NOMO-1 treated with DMSO at 0.1 percent for 48 hours (cell line): ENCODE results near the gene DNAJC8.

Source experiments
- DNase-seq: peaks from one replicate; lab custom pipeline; 2025; ENCODE audit not compliant: unreplicated experiment; lab: John Stamatoyannopoulos, UW

DNAJC8 gene

DNA sequence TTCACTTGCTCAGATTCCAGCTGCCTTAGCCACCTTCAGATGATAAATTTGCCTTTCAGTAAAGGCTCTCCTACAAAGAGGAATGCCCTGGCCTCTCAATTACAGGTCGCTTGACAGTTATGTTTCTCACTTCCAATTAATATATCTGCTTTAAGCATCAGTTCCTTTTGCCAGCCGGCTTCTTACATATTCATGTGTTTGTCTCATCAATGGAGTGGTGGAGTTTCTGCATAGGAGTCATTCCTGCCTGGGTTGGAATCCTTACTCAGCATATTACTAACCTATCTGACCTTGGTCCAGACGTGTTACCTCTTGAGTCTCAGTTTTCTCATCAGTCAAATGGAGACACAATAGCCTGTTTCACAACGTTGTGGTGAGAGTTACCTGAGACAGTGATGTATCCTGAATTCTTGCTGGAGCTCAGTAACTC, 17.1 kb upstream of the DNAJC8 start:
- no peak for DNase-seq

- DNase-seq: peak; percentile 58
Measured at GRCh38 chr1:28249013-28249865, 16.4 kb upstream of the DNAJC8 start.

DNA sequence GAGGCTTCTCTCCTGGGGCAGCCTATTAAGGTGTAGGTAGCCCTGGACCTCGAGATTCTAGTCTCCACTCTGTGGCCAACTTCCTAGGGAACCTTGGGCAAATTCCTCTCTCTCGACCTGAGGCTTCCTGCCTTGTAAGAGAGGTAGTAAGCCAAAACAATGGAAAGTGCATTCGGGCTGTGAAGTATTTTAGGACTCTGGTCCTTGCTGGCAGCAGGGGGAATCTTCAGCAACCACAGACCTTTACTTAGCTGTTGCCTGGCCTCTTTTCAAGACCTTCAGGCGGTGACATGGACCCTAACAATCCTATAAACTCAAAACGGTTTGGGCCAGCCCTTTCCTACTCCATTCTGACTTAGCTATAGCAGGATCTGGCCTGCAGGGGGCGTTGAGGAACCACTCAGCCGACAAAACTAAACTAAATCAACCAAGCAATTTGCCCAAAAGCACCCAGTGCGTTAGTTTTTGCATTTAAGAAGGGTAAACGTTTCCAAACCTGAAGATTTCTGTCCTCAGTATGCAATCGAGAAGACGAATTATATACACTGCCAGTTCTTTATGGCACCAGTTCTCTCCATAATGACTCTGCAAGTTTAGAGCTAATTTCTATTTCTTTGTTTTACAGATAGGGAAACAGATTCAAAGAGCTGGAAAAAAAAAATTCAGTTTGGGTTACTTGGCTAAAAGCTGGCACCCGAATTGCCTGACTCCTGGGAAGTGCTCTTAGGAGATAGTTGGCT, 15.6 kb upstream of the DNAJC8 start:
- peak; percentile 72 for DNase-seq

- DNase-seq: no peak
Measured at GRCh38 chr1:28247612-28248272, 14.9 kb upstream of the DNAJC8 start.

GRCh38 chr1:28246427-28246832, 13.6 kb upstream of the DNAJC8 start:
- DNase-seq: peak; percentile 73

- DNase-seq: peak; percentile 22
Measured at GRCh38 chr1:28244549-28245251, 11.9 kb upstream of the DNAJC8 start.

DNA sequence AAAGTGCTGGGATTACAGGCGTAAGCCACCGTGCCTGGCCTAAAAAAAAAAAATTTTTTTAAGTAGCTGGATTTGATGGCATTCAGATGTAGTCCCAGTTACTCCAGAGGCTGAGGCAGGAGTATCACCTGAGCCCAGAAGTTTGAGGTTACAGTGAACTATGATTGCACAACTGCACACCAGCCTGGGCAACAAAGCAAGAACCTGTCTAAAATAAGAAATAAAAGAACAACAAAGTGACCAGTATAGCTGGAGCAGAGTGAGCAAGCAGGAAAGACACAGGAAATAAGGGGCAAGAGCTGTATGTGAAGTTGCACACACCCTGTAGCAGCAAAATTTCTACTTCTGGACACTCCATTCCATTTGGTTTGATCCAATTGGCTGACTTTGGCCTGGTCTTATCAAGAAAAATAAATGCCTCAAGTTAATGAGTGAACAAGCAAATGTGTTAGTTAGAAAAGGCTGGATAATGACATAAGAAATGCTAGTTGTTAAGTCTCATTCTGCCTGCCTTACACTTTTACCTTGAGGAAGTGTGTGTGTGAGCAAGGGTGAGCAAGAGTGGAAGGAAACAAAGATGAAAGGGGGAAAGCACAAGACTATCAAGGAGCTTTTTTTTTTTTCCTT, 11.0 kb upstream of the DNAJC8 start:
- no peak for DNase-seq

DNA sequence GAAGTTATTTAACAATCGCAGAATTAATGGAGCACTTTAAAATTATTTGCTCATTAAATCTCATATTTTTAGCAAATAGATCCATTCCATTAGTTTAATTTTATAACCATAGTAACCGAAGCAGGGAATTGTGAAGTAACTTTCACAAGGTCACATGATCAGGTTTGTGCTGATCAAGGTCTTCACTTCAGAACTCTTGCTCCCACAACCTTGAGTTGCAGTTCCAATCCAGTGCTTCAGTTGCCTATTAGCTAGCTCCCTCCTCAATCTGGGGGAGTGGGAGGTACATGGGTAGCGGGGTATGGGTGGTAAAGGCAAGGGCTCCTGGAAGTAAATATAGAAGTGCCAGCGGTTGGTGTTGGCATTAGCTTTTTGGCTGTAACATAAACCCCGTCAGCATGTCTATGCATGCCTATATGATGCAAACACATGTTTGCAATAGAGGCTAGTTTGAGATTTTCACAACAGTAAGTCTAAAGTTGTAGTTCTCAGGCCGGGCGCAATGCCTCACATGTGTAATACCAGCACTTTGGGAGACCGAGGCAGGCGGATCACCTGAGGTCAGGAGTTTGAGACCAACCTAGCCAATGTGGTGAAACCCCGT, 8.9 kb upstream of the DNAJC8 start:
- DNase-seq: no peak

DNA sequence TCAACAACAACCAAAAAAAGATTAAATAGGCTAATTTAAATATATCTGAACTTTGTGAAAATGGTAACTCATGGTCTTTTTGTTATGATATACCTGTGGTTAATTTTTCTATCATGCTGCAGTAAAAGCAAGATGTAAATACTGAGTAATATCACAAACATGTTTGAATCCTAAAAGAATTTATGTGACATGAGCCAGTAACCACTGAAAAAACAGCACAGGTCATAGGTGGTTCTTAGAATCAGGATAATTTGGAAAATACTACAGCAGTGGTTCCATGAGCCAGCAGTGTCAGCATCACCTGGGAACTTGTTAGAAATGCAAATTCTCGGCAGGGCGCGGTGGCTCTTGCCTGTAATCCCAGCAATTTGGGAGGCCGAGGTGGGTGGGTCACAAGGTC, 7.2 kb upstream of the DNAJC8 start:
- DNase-seq: no peak

GRCh38 chr1:28239004-28239403, 6.2 kb upstream of the DNAJC8 start:
- DNase-seq: no peak

GRCh38 chr1:28236656-28237322, 4.0 kb upstream of the DNAJC8 start:
- DNase-seq: no peak

DNA sequence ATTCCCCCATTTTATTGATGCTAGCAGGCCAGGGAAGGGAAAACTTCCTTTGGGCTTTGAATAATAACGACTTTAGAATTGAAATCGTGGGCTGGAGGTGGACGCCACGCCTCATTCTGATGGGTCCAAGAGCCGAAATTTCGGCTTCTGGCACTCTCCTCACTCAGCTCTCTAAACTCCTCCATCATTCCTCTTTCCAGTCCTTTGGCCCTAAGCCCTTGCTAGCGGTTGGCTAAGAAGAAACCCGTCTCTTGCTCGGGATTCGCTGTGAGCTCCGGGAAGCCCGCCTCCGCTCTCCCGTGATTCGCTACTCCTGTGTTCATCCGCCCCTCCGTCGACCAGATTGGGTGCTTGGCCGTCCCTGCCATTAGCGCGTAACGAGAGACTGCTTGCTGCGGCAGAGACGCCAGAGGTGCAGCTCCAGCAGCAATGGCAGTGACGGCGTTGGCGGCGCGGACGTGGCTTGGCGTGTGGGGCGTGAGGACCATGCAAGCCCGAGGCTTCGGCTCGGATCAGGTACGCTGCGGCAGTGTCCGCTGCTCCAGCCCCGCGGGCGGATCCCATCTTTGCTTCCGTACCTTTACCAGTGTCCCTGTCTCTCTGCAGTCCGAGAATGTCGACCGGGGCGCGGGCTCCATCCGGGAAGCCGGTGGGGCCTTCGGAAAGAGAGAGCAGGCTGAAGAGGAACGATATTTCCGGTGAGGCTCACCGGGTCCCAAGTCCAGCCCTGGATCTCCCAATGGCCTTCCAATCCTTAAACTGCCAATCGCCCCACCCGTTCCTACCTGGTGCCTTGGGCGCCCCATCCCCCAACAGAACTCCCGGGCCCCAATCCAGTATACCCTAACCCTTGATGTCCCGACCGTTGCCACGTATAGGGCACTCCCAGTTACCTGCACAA, 3.2 kb upstream of the DNAJC8 start, which contains the start of gene ATP5IF1:
ATP5IF1 (plus strand) TSS at position 370 of the 901 bp plus-strand sequence; CDS start at position 430, 60 bp downstream.
- DNase-seq: peak; percentile 99

DNA sequence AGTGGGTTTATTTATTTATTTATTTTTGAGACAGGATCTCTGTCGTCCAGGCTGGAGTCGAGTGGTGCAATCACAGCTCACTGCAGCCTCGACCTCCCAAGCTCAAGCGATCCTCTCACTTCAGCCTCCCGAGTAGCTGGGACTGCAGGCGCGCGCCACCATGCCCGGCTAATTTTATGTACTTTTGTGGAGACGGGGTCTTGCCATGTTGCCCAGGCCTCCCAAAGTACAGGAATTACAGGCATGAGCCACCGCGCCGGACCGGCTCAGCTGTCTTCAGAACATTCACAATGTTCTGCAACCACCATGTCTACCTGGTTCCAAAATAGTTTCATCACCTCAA, 406 bp upstream of the DNAJC8 start:
- DNase-seq: no peak

GRCh38 chr1:28229996-28230395, 2.8 kb downstream of the DNAJC8 start:
- DNase-seq: no peak

GRCh38 chr1:28229089-28229488, 3.7 kb downstream of the DNAJC8 start:
- no peak for DNase-seq

- no peak for DNase-seq
Measured at GRCh38 chr1:28213315-28213714, 19.5 kb downstream of the DNAJC8 start.

DNA sequence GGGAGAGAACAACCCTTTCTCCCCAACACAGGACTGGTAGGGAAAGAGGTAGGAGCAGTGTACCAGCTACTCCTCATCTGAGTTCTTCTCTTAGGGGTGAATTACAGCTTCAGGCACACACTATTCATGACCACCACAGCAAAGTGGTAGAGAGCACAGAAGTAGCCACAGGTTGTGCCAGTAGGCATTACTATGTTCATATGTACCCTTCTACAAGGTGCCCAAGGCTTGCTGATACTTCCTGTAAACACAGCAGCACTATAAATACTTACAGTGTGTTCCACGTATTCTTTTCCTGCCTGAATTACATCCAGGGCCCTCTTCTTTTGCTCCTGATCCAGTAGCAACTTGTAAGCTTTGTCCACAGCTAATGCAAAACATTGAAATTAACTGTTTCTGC, 23.1 kb downstream of the DNAJC8 start:
- DNase-seq: no peak

DNA sequence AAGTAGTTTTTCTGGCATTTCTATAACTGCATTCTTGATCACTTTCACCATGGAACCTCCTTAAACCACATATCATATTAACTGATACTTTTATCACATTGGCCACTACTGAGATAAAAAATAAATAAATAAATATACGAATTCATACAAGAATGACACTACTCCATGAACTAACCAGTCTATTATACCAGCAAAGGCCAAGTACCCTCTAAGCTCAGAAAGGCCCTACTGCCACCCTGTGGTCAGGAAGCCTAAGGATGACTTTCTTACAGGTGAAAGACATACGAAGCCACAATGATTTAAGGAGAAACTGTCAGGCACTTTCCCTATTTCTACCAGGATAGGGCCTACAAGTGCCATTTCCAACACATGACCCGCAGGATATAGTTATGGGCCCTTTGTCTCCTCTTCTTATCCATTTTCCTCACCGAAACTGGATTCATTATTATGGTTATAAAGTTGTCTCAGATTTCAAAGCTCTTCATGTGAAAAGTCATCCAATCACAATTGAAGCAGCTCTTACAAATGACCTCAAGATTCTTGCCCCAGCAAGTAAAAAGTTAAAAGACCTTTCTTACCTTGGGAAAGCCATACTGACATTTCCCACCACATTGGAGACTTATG, 23.9 kb downstream of the DNAJC8 start:
- peak; percentile 76 for DNase-seq
